Measurements from ENCODE around the gene TAGLN2. TPM values are rescaled to one million over a fixed set of nuclear protein-coding genes. Genes with fewer than 3 reads are reported as not detected.
A peak's percentile ranks its signal among the peaks of the same experiment; 100 is the strongest.

Gene TAGLN2
- polyA plus RNA-seq, 3 donors from 2014 or later: 660 to 1,369 (median 1,251) TPM

GRCh38 chr1:159944623-159945455 lies 19.5 kb upstream of the TAGLN2 start:
- no peaks in the 10 kb centered on the region for H3K36me3 Mint-ChIP-seq
- H3K27ac Mint-ChIP-seq: peak overlapping the region in 1 of 6 donors; percentile 45
- H3K9me3 Mint-ChIP-seq: no peaks in the 10 kb centered on the region
- peak overlapping the region; percentile 40 to 66 (median 57) for H3K4me3 Mint-ChIP-seq
- H3K4me1 Mint-ChIP-seq: peaks cover 10 to 11% of the 10 kb centered on the region in 2 donors
- no peak for DNase-seq
- peaks cover 8 to 24% (median 10%) of the 10 kb centered on the region in 3 donors for H3K27me3 Mint-ChIP-seq (ENCODE audit: low read depth in 3 of 3)

- peaks cover 10 to 11% of the 10 kb centered on the region in 2 donors for H3K4me1 Mint-ChIP-seq
- H3K4me3 Mint-ChIP-seq: no peak overlapping the region
- no peaks in the 10 kb centered on the region for H3K36me3 Mint-ChIP-seq
- H3K9me3 Mint-ChIP-seq: no peaks in the 10 kb centered on the region
- H3K27ac Mint-ChIP-seq: no peak overlapping the region
- H3K27me3 Mint-ChIP-seq (ENCODE audit: low read depth in 3 of 3): peaks cover 10 to 24% (median 11%) of the 10 kb centered on the region in 3 donors
- DNase-seq: no peak
Observed at GRCh38 chr1:159943908-159944622, 18.8 kb upstream of the TAGLN2 start.

- Mint-ChIP-seq H3K4me3 (no peak overlapping the region), H3K27me3 (ENCODE audit: low read depth in 3 of 3) (peaks cover 10 to 27% (median 13%) of the 10 kb centered on the region in 3 donors), H3K4me1 (peaks cover 10 to 11% of the 10 kb centered on the region in 2 donors), H3K9me3 (no peaks in the 10 kb centered on the region), H3K27ac (no peak overlapping the region), H3K36me3 (no peaks in the 10 kb centered on the region)
- no peak for DNase-seq
Observed at GRCh38 chr1:159943278-159943640, 18.0 kb upstream of the TAGLN2 start.

- DNase-seq: no peak
- Mint-ChIP-seq H3K4me1 (peaks cover 10 to 11% of the 10 kb centered on the region in 2 donors), H3K36me3 (no peaks in the 10 kb centered on the region), H3K27me3 (ENCODE audit: low read depth in 3 of 3) (peaks cover 10 to 29% (median 16%) of the 10 kb centered on the region in 3 donors), H3K27ac (no peak overlapping the region), H3K9me3 (no peaks in the 10 kb centered on the region), H3K4me3 (no peak overlapping the region)
Observed at GRCh38 chr1:159942632-159943277, 17.4 kb upstream of the TAGLN2 start.

GRCh38 chr1:159941591-159942560 lies 16.6 kb upstream of the TAGLN2 start:
- peaks cover 10 to 11% of the 10 kb centered on the region in 2 donors for H3K4me1 Mint-ChIP-seq
- no peak for DNase-seq
- H3K27ac Mint-ChIP-seq: no peak overlapping the region
- H3K9me3 Mint-ChIP-seq: no peaks in the 10 kb centered on the region
- H3K36me3 Mint-ChIP-seq: no peaks in the 10 kb centered on the region
- H3K4me3 Mint-ChIP-seq: no peak overlapping the region
- H3K27me3 Mint-ChIP-seq (ENCODE audit: low read depth in 3 of 3): peaks cover 10 to 28% (median 16%) of the 10 kb centered on the region in 3 donors

- Mint-ChIP-seq H3K36me3 (no peaks in the 10 kb centered on the region), H3K27ac (no peak overlapping the region), H3K4me3 (no peak overlapping the region), H3K9me3 (no peaks in the 10 kb centered on the region), H3K27me3 (ENCODE audit: low read depth in 3 of 3) (peaks cover 11 to 25% (median 16%) of the 10 kb centered on the region in 3 donors), H3K4me1 (peaks cover 11 to 13% of the 10 kb centered on the region in 2 donors)
- DNase-seq: no peak
Observed at GRCh38 chr1:159941141-159941540, 15.8 kb upstream of the TAGLN2 start.

- H3K4me1 Mint-ChIP-seq: peaks cover 6 to 9% of the 10 kb centered on the region in 2 donors
- no peaks in the 10 kb centered on the region for H3K36me3 Mint-ChIP-seq
- DNase-seq: no peak
- H3K4me3 Mint-ChIP-seq: no peak overlapping the region
- H3K27ac Mint-ChIP-seq: no peak overlapping the region
- no peaks in the 10 kb centered on the region for H3K9me3 Mint-ChIP-seq
- H3K27me3 Mint-ChIP-seq (ENCODE audit: low read depth in 3 of 3): peaks cover 8 to 23% (median 16%) of the 10 kb centered on the region in 3 donors
Observed at GRCh38 chr1:159940006-159940620, 14.8 kb upstream of the TAGLN2 start.

GRCh38 chr1:159939678-159940002 lies 14.3 kb upstream of the TAGLN2 start:
- Mint-ChIP-seq H3K27me3 (ENCODE audit: low read depth in 3 of 3) (peaks cover 9 to 19% (median 14%) of the 10 kb centered on the region in 3 donors), H3K27ac (no peak overlapping the region), H3K4me3 (no peak overlapping the region), H3K36me3 (no peaks in the 10 kb centered on the region), H3K4me1 (peaks cover 1 to 5% of the 10 kb centered on the region in 2 donors), H3K9me3 (no peaks in the 10 kb centered on the region)
- DNase-seq: no peak

- Mint-ChIP-seq H3K27ac (peak overlapping the region in 1 of 6 donors; percentile 6), H3K27me3 (ENCODE audit: low read depth in 3 of 3) (peaks cover 6 to 14% (median 10%) of the 10 kb centered on the region in 3 donors)
Observed at GRCh38 chr1:159938905-159939677, 13.8 kb upstream of the TAGLN2 start.

GRCh38 chr1:159938211-159938852 lies 13.0 kb upstream of the TAGLN2 start:
- Mint-ChIP-seq H3K4me1 (peaks cover 0 to 4% of the 10 kb centered on the region in 2 donors), H3K27me3 (ENCODE audit: low read depth in 3 of 3) (peaks cover 4 to 14% (median 10%) of the 10 kb centered on the region in 3 donors), H3K36me3 (no peaks in the 10 kb centered on the region), H3K27ac (no peak overlapping the region), H3K4me3 (no peak overlapping the region), H3K9me3 (no peaks in the 10 kb centered on the region)
- no peak for DNase-seq

More at GRCh38 chr1:159938905-159939677, 13.8 kb upstream of the TAGLN2 start:
- no peaks in the 10 kb centered on the region for H3K36me3 Mint-ChIP-seq
- peaks cover 0 to 4% of the 10 kb centered on the region in 2 donors for H3K4me1 Mint-ChIP-seq
- no peaks in the 10 kb centered on the region for H3K9me3 Mint-ChIP-seq
- DNase-seq: no peak
- H3K4me3 Mint-ChIP-seq: no peak overlapping the region

GRCh38 chr1:159937054-159937750 lies 11.9 kb upstream of the TAGLN2 start:
- Mint-ChIP-seq H3K9me3 (no peaks in the 10 kb centered on the region), H3K27me3 (ENCODE audit: low read depth in 3 of 3) (peaks cover 4 to 9% (median 8%) of the 10 kb centered on the region in 3 donors), H3K27ac (no peak overlapping the region), H3K4me3 (no peak overlapping the region), H3K4me1 (peaks cover 0 to 4% of the 10 kb centered on the region in 2 donors), H3K36me3 (no peaks in the 10 kb centered on the region)
- DNase-seq: no peak
